ENCODE results near the gene FSD2. TPM values are rescaled to one million over a fixed set of nuclear protein-coding genes. Genes with fewer than 3 reads are reported as not detected.

FSD2 gene
- total and polyA plus RNA-seq, 2 experiments from 2014 or later, result 0.18 TPM; not detected in 1

GRCh38 chr15:82714016-82714415 lies 91.9 kb downstream of the FSD2 start:
- H3K36me3 ChIP-seq (ENCODE audit: insufficient read depth), result no peaks in the 10 kb centered on the region
- no peak overlapping the region for H3K4me2 ChIP-seq
- H3F3A ChIP-seq (replicated peaks; ENCODE audit: low read depth), result no peaks in the 10 kb centered on the region
- no peak for ATAC-seq
- no peak overlapping the region for H2AFZ ChIP-seq
- H3K4me3 ChIP-seq, result no peak overlapping the region
- Mint-ChIP-seq H3K9me3 (peaks cover 15% of the 10 kb centered on the region), H3K27me3 (ENCODE audit: insufficient read depth, low read depth, poor library complexity) (peaks cover 14% of the 10 kb centered on the region), H3K27ac (no peak overlapping the region), H3K4me1 (peaks cover 5% of the 10 kb centered on the region; the same call in 2 of the 3 replicates), H3K4me3 (no peak overlapping the region), H3K36me3 (ENCODE audit: low read depth) (peaks cover 8% of the 10 kb centered on the region; the same call in 1 of the 3 replicates)
- 0 out of 2 replicates have a peak, but pooled peaks cover 7% of the 10 kb centered on the region for H3K9me2 ChIP-seq (ENCODE audit: insufficient read depth)
- no peaks in the 10 kb centered on the region for H4K20me1 ChIP-seq (replicated peaks; ENCODE audit: insufficient read depth)
- TF ChIP-seq REST (IDR thresholded peaks at IDR 0.05; ENCODE audit: unreplicated experiment) (no peak), CTCF (conservative IDR thresholded peaks at IDR 0.05; ENCODE audit: low read depth in 2 of 2) (no peak), EZH2 (IDR thresholded peaks at IDR 0.05; ENCODE audit: low read depth, unreplicated experiment) (no peak), CREB1 (CRISPR knock-in tag; IDR thresholded peaks at IDR 0.05; ENCODE audit: low read depth) (no peak), ETS1 (IDR thresholded peaks at IDR 0.05) (no peak), ZNF114 (CRISPR knock-in tag; IDR thresholded peaks at IDR 0.05) (no peak), STAT1 (IDR thresholded peaks at IDR 0.05; ENCODE audit: unreplicated experiment) (no peak), EZH2phosphoT487 (IDR thresholded peaks at IDR 0.05; ENCODE audit: unreplicated experiment) (no peak), ZNF462 (CRISPR knock-in tag; IDR thresholded peaks at IDR 0.05) (no peak)
- peaks cover 6% of the 10 kb centered on the region for H3K4me1 ChIP-seq (ENCODE audit: insufficient read depth)
- H3K27ac ChIP-seq (ENCODE audit: low read depth), result no peak overlapping the region
- peaks cover 9% of the 10 kb centered on the region for H3K27me3 ChIP-seq (ENCODE audit: insufficient read depth)
- no peaks in the 10 kb centered on the region for H3K79me2 ChIP-seq (replicated peaks; ENCODE audit: insufficient read depth)
- no peak for DNase-seq (ENCODE audit: low spot score)

Data from GM23338 (cell line).